ENCODE data around the gene MRPS7.

DNA sequence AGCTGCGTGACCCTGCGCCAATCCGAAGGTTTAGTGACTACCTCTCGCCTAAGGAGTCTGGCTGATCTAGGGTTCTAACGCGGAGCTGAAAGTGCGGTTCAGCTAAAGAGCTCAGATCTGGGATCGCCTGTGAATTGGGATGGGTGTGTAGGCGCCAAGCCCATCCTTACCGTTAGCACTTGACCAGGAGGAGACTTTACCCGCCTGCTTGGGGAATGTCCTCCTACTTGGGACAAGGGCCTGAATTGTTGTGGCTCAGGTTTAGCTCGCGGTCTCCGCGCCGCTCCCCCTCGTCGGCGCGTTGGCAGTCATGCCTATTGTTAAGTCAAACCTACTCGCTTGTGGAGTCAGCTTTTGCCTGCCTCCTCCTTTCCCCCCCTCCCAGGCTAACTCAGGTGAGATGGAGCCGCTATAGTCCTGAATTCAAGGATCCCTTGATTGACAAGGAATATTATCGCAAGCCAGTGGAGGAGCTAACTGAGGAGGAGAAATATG lies 480 bp downstream of the MRPS7 start:
- TF ChIP-seq CTCF (IDR thresholded peaks at IDR 0.05): no peak
- TF ChIP-seq POLR2AphosphoS5 (IDR thresholded peaks at IDR 0.05): no peak
- TF ChIP-seq POLR2A (IDR thresholded peaks at IDR 0.05): no peak

Data from stomach (tissue), 4 donors.